ENCODE measurements around the gene CDK11B.
"Not testable (repeated sequence)": the region's sequence is repeated elsewhere in the genome, so short reads cannot be mapped to it uniquely, and the experiment has no call there.

- TF ChIP-seq, protein P1, sequence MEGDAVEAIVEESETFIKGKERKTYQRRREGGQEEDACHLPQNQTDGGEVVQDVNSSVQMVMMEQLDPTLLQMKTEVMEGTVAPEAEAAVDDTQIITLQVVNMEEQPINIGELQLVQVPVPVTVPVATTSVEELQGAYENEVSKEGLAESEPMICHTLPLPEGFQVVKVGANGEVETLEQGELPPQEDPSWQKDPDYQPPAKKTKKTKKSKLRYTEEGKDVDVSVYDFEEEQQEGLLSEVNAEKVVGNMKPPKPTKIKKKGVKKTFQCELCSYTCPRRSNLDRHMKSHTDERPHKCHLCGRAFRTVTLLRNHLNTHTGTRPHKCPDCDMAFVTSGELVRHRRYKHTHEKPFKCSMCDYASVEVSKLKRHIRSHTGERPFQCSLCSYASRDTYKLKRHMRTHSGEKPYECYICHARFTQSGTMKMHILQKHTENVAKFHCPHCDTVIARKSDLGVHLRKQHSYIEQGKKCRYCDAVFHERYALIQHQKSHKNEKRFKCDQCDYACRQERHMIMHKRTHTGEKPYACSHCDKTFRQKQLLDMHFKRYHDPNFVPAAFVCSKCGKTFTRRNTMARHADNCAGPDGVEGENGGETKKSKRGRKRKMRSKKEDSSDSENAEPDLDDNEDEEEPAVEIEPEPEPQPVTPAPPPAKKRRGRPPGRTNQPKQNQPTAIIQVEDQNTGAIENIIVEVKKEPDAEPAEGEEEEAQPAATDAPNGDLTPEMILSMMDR (IDR thresholded peaks at IDR 0.05), result not testable (repeated sequence)
- not testable (repeated sequence) for TF ChIP-seq POLR2A (IDR thresholded peaks at IDR 0.05)
Measured at GRCh38 chr1:1675218-1675617, 16.4 kb upstream of the CDK11B start.
